HG02588 (cell line): ENCODE data around the gene RAD51AP1.

Experiments
- ATAC-seq: cut with Tn5 transposase; IDR thresholded peaks from one replicate; pipeline ENCODE4 v1.9.1; 2021; ENCODE audit warnings: mild to moderate bottlenecking, moderate library complexity; ENCODE audit not compliant: unreplicated experiment

Gene RAD51AP1

DNA sequence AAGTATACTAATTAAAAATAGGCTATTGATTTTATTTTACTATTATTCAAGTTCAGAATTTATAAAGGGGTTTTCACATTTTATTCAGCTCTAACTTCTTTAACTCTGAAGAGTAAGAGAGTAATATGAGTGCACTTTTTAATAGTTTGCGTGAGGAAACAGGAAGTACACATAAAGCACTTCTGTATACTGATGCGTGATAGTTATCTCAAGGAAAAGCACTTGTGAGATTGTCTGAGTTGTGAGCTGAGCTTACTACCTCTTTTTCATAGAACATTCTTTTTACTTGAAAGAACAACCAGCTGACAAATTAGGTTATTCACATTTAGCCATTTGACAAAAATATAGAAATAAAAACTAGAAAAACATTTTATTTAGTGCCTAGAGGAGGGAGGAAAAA is 1.9 kb downstream of the RAD51AP1 start:
- ATAC-seq: no peak

DNA sequence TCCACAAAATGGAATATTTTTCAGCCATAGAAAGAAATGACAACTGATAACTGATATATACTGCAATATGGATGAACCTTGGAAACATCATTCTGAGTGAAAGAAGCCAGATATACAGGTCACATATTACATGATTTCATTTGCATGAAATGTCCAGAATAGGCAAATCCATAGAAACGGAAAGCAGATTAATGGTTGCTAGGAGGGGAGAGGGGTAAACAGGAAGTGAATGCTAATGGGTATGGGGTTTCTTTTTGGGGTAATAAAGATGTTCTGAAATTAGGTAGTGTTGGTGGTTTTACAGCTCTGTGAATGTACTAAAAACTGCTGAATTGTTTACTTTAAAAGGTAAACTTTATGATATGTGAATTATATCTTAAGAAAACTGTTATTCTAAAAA is 6.5 kb downstream of the RAD51AP1 start:
- ATAC-seq: no peak

DNA sequence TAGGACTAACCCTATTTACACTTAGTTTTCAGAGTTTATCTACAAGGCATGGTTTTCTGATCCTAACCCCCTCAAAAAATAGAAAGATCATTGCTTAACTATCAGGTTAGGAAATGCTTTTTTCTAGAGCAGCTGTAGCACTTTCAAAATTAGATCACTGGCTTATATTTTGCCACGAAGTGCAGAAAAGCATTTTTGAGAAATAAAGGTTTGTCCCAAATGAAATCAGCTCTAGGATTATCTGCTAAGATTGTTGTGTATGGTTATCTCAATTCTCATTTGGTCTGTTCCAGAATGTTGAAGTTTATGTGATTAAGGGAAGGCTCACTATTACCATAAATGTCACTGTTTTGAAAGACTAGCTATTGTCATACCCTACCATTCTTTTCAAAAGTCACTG is 13.5 kb downstream of the RAD51AP1 start:
- ATAC-seq: no peak

DNA sequence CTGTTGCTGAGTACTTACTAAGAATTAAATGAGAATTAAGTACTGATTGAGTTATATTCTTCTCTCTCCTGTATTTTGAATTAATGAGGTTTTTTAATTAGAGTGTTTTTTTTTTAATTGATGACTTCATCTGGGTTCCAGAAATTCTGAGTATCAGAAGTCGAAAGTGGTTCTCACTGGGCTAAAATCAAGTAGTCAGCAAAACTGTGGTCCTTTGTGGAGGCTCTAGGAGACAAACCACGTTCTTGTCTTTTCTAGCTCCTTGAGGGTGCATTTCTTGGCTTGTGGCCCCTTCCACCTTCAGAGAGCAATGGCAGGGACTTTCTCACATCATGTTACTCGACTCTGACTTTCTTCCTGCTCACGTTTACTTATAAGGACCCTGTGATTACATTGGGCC is 15.3 kb downstream of the RAD51AP1 start:
- no peak for ATAC-seq

DNA sequence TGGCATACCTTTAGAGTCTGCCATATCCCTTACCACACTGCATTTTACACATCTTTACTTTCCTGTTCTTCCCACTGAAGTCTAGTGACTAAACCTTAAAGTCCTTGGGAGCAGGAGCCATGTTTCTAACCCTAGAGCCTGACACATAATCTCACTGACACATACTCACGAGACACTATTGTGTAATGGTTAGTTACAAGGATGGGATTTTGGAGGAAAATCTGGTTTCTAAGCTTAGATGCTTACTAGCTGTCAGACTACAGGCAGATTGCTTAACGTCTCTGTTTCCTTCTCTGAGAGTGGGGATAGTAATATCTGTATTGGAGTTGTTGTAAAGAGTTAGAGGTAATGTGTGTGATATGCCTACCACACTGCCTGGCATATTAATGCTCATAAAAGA is 17.1 kb downstream of the RAD51AP1 start:
- no peak for ATAC-seq

DNA sequence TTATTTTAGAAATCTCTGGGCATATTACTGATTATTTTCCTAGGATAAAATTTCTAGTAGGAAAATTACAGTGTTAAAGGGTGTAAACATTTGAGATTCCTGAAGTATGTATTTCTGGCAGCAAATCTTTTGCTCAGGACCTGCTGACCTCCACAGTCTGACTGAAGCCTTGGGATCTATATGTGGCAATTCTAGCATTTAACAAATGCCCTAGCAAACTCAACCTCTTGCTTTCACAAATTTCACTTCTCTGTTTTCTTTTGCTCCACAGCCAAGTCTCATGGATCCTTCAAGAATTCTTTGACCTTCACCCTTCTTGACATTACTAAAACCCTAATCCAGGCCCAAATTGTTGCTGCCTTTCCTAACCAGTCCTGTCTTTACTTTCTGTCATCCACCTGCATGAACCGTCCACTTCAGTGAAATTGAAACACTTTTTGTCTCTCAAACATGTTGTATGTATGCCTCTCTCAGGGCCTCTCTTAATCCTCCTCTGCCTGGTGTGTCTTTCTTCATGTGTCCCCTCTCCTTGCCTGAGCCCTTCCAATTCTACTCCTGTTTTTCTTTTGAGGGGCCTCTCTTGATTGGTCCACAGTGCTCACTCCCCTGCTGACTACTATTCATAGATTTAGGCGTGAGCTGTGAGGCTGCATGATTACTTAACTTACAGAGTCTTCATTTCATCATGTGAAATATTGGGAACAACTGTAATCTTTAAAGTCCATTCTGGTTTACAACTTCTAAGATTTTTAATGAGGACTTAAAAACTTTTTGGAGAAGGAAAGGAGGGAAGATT is 18.2 kb downstream of the RAD51AP1 start:
- ATAC-seq: no peak

DNA sequence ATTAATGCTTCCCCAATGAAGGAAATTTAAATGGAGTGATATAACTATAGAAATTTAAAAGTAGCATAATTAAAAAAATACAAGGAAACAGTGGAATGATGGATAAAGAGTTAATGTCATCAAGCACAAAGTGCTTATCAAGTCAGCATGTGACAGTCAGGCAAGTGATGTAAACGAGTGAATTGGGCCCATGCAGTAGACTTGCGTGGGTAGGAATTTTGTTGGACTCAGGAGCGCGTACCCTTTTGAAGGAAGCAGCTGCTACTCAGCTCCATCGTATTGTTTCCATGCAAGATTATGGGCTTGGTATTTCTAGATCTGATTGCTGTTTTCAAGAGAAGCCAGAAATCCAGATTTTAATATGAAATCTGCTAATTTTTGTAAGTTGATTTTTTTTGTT is 18.9 kb downstream of the RAD51AP1 start:
- ATAC-seq: no peak

DNA sequence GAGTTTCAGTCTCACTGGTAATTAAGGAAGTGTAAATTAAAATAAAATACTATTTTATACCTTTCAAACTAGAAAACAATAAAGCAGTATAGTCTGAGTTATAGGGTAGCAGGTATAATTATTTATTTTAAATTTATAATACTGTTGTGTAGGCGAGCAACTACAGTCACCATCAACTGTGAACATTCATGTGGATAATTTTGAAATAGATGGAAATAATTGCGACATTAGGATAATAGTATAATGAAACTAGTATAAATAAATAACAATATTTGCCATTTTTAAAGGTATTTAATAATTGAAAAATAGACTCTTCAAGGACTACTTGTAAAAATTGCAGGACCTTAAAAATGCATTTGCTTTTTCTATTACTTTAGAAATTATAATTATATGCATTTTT is 19.5 kb downstream of the RAD51AP1 start:
- no peak for ATAC-seq

DNA sequence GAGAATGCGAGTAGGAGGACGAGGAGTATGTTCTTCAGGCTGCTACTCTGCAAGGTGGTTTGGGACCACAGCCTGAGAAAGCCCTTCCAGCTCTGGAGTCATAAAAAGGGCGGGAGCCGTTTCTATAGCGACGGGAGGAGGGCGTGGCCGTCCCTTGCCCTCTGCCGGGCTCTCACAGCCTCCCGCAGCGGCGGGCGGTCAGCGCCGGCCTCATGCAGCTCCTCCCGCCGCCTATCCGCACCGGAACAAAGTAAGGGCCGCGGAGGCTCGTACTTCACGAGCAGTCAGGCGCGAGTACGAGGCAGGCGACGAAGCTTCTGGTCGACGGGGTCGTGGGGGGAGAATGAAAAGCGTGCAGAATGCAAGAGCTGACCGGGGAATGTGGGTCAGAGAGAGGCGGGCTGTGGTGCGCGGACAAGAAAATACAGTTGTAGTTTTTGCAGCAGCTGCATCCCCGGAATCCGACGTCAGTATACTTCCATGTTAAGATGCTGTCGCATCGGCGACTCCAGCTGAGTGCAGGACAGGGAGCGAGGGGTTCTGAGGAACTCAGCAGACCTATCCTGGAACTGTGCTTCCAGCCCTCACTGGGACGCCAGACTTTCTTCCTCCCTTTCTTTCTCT is 23.5 kb downstream of the RAD51AP1 start, which contains the start of gene DYRK4:
TSS of gene DYRK4 (plus strand) at position 175 of the 624 bp plus-strand sequence. CDS start at position 213, 38 bp downstream.
- no peak for ATAC-seq

DNA sequence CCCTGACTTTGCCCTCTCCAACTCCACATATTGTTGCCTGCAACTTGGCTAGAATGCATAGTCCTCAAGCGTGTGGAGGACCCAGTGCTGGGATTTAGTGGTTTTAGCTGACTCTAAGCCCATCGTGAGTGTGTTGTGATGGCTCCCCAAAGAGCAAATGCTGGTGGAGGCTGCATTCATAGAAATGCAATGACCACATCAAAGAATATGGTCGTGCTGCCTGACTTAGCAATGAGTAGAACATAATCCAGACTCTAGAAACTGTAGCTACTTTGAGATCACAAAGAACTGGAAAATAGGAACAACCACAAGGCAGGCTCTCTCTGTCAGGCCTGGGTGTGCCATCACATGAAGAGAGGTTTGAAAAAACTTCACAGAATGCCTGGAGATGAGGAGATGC is 24.6 kb downstream of the RAD51AP1 start:
- no peak for ATAC-seq

DNA sequence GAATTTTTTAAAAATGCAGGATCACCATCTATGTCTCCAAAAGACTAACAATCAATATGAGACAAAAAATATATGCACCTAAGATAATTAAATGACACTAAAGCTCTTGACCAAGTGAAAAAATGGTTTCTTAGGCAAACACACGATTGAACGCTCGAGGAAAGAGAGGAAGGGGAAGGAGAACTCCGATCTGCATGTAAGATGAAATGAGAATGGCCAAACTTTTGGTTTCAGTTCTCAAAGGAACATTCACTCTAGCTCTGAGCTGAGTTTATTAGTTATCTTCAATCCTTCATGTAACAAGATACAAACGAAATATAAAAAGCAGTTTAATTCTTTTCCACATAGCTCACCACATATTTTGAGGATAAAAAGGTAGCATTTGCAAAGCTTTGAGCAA is 26.1 kb downstream of the RAD51AP1 start:
- ATAC-seq: no peak

DNA sequence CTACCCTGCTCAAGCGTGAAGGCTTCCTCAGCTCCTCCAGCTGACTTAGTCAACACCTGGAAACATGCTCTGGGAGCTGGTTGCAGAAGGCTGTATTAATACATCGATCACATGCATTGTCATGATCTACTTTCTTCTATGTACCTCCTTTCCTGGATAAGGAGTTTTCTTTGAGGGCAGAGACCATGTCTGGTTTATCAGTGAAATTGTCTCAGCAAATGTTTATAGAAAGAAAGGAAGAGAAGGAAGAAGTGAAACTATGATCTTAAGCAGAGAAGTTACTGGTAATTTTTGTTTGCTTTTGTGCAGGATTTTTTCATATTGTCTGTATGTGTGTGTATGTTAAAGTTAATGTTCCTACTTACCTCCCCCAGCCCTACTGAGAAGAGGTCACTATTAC is 27.8 kb downstream of the RAD51AP1 start:
- no peak for ATAC-seq

DNA sequence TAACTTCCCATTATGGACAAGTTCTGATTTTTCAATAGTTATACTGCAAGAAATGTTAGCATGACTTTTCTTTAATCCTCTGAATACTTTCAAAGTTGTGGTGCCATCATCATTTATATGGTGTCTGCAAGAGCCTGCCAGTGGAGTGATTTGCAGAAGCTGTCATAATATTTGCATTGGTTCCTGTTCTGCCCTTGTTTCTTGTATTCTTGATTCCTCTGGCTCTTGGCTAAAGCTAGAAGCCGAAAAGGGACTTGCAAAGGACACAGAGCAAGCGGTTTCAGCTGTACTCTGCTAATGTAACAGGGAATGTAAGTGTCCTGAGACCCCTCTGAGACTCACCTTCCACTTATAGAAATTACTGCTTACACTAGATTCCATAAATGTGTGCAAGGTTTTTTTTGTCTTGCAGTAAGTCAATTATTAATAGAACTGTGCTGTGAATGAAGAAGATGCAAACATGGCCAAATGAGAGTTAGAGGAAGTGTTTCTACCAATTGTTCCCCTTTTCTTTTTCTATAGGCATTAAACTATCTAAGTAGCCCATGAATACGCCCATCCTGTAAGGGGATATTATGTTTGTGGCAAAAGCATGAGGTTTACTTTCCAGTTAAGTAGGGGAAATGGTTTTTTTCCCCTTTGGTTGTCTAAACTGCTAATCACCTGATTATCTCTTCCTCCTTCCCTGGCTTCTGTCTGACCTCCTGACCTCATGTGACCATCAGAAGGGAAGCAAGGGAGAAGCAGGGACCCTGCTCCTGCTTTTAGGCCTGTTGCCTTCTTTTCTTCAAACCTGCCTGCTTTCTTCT is 28.6 kb downstream of the RAD51AP1 start:
- ATAC-seq: no peak

DNA sequence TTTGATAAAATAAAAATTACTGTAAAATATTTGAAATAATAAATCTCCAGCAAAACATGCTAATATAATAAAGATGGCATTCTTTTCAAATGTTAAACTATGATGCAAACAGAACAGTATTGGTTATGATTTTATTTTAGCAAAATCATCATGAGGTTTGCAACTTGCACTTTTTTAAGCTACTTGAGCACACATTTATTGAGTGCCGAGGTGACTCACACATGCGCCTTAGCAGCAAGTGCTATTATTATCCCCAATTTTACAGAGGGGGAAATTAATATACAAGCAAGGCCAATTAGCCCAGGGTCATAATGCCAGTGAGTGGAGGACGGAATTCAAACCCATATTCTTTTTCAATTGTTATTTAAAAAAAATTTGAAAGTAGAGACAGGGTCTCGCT is 30.6 kb downstream of the RAD51AP1 start:
- no peak for ATAC-seq

DNA sequence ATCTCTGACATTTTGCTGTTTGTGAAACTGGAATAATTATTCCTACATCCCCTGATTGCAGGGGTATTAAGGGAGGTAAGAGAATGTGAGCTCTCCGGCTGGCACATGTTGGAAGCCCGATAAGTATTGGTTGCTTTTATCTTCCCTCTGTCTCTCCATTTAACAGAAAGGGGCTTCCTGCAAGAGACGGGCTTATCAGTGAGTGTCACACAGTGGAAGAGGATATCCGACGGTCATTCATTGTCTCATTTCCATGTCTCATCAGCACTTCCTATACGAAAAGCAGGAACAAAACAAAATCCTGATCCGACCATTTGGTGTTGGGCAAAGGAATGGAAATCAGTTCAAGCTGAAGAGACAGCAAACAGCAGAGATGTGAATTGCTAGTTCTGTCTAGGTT is 34.0 kb downstream of the RAD51AP1 start:
- ATAC-seq: no peak

DNA sequence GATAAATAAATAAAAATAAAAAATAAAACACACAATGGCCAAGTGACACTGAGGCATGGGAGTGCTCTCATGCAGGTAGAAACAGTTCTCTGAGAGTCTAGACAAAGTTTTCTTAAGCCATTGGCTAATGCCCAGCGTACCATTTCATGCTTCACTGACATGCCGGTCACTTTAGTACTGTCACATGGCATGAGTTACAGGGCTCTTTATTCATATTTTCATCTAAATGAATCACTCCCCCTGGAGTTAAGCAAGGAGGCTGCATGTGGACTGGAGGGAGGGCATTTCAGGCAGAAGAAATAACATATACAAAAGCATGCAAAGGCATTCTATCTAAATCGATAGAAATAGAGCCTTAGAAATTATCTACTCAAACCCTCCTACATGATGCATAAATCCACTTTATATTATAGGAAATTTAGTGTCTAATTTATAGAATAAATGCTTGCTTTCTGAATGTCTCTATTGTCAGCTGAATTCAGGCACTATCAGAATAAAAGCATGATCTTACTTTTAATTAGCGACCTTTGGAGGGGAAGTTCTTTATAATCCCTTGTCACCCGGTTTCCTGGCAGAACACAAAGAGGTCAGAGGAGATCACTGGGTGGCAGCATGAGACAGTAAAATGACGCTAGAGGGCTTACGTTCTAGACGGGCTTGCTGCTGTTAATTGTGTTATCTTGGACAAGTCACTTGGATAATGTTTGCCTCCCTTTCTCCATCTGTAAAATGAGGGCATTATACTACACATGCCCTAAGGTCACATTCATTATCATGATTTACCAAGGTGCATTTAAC is 40.8 kb downstream of the RAD51AP1 start:
- no peak for ATAC-seq

DNA sequence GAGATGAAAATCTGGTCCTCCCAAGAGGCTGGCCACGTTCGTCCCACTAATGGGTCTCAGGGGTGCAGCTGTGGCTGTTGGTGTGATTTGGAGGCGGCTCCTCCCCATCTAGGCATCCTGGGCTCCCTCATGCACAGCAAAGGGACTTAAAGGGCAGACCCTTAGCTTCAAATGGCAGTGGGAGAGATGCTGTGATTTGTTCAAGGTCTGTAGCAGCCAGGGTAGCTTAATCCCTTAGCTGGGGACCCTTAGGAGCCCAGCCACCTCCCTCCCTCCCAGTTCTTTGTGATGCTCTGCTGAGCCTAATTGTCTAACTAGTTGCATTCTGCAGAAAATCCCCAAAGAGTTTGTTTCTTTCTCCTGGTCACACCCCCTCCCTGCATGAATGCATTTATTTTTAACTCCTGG is 41.6 kb downstream of the RAD51AP1 start:
- ATAC-seq: no peak

DNA sequence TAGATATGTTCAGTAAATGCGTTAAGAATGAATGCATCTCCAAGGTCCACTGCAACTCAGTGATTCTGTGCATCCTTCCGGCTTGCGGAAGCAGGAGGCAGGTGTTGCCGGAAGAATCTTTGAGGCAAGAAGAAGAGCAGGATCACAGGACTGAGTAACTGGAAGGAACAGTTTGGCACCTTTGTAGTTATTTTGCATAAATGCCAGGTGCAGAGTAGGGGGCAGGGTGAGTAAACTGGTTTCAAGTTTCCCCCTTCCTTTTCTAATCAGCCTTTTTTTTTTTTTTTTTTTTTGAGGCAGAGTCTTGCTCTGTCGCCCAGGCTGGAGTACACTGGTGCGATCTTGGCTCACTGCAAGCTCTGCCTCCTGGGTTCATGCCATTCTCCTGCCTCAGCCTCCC is 45.6 kb downstream of the RAD51AP1 start:
- ATAC-seq: no peak

DNA sequence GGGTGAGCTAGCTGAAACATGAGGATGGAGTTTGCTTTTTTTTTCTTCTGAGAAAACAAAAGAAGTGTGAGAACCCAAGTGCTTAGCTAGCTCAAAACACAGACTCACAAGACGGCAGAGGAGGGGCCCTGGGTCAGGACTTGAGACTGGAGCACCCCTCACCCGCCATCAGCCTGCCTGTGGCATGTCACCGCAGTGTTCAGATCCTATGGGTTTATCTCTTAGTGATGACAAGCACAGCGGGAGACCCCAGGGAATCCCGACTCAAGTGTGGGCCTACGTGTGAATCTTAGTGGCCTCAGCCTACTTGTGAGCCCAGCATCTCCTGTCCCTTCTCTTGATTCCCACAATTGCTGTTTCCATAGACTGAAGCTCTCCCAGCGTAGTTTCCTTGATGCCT is 46.2 kb downstream of the RAD51AP1 start:
- no peak for ATAC-seq

DNA sequence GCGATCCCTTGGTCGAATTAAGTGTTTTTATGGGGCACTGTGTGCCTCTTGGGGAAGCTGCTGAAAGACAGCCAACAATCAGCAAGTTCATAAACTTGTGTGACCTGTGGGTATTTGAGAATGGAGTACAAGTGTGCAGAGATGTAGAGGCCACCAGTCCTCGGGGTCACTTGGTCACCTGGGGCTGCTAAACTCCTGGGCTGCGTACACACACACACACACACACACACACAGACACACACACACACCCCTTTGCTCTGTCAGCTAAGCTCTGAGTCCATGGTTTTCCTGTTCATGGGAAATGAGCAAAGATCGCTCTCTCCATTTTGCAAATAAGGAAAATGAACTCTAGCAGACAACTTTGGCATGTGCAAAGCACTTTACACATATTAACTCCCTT is 47.8 kb downstream of the RAD51AP1 start:
- no peak for ATAC-seq

DNA sequence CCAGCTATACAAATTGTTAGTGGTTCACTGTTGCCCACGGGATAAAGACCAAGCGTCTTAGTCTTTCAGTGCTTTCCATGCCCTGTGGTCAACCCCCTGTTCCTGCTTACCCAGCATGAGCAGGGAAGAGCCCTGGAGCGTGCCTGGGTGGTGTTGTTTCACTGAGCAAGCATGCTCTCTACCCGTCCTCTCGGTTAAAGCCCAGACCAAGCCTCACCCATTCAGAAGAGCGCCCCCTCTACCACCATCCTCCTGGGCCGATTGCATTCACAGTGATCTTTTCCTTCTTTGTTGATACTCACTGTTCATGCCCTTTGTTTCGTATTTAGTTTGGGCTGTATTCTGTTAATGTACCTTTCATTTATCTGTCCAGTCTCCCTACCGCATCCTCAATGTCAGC is 48.4 kb downstream of the RAD51AP1 start:
- ATAC-seq: no peak
